Neutrophil (primary cell): ENCODE results near the gene ZBTB20.

Experiments used
- H3K27ac ChIP-seq: fragments of 200-600 bp; sonication (generic); 2 replicates; pipeline ENCODE4 v1.5.1; 2016; ENCODE audit warnings: mild to moderate bottlenecking, moderate library complexity
- H3K27me3 ChIP-seq: fragments of 200-600 bp; sonication (generic); 2 replicates; pipeline ENCODE4 v1.6.0; 2016; ENCODE audit warnings: mild to moderate bottlenecking
- H3K36me3 ChIP-seq: fragments of 200-600 bp; sonication (generic); 2 replicates; pipeline ENCODE4 v1.5.1; 2017
- H3K4me1 ChIP-seq, 2 experiments: fragments of 200-600 bp in 1 of 2; sonication (generic) in 1 of 2; 1 replicate in 1 of 2; 2 replicates in 1 of 2; pipeline versions ENCODE4 v1.5.1 to v1.6.1; 2013 to 2016; ENCODE audit warnings: low read depth in 1 of 2, low read length in 1 of 2, mild to moderate bottlenecking in 1 of 2, moderate library complexity in 1 of 2; ENCODE audit not compliant: control insufficient read depth in 1 of 2, insufficient read depth in 1 of 2
- H3K4me3 ChIP-seq, 2 experiments: fragments of 200-600 bp in 1 of 2; sonication (generic) in 1 of 2; 1 replicate in 1 of 2; 2 replicates in 1 of 2; pipeline ENCODE4 v1.5.1; 2013 to 2016; ENCODE audit warnings: low read depth in 1 of 2, low read length in 1 of 2, mild to moderate bottlenecking in 1 of 2, moderate library complexity in 1 of 2
- H3K9me3 ChIP-seq: fragments of 200-600 bp; sonication (generic); 2 replicates; pipeline ENCODE4 v1.5.1; 2016
- TF ChIP-seq, protein P1 (sequence below): fragments of 200-600 bp; sonication (generic); IDR thresholded peaks from 2 replicates; pipeline ENCODE4 v1.5.1; 2016; ENCODE audit warnings: antibody characterized with exemption

ZBTB20 gene

DNA sequence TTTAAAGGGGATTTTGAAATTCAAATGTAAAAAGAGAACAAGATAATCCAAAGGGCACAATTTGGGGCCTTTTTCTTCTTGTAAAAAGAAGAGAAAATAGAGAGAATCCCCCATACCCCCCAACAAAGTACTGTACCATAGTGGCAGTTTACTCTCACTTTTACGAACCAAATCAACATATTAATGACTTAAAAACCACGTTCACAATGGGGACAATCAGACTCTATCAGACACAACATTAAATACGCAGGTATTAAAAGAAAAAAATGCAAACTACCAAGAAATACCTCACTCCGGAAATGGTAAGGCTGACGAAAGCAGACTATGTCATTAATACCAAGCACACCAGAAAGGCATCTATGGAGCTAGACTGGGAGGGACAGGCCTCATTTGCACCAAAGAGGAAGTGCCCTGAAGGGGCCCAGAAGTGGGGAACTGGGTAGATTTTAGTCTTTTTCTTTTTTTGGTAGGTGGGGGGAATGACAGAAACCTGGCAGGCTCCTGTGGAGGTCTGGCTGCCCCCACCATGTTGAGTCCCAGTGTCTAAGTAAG lies 719.0 kb downstream of the ZBTB20 start:
- Histone ChIP-seq H3K4me1 (no peaks in the 10 kb centered on the region), H3K4me3 (no peak overlapping the region), H3K36me3 (no peaks in the 10 kb centered on the region), H3K9me3 (no peaks in the 10 kb centered on the region), H3K27ac (no peak overlapping the region), H3K27me3 (no peaks in the 10 kb centered on the region)
- TF ChIP-seq, protein P1, sequence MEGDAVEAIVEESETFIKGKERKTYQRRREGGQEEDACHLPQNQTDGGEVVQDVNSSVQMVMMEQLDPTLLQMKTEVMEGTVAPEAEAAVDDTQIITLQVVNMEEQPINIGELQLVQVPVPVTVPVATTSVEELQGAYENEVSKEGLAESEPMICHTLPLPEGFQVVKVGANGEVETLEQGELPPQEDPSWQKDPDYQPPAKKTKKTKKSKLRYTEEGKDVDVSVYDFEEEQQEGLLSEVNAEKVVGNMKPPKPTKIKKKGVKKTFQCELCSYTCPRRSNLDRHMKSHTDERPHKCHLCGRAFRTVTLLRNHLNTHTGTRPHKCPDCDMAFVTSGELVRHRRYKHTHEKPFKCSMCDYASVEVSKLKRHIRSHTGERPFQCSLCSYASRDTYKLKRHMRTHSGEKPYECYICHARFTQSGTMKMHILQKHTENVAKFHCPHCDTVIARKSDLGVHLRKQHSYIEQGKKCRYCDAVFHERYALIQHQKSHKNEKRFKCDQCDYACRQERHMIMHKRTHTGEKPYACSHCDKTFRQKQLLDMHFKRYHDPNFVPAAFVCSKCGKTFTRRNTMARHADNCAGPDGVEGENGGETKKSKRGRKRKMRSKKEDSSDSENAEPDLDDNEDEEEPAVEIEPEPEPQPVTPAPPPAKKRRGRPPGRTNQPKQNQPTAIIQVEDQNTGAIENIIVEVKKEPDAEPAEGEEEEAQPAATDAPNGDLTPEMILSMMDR: no peak

DNA sequence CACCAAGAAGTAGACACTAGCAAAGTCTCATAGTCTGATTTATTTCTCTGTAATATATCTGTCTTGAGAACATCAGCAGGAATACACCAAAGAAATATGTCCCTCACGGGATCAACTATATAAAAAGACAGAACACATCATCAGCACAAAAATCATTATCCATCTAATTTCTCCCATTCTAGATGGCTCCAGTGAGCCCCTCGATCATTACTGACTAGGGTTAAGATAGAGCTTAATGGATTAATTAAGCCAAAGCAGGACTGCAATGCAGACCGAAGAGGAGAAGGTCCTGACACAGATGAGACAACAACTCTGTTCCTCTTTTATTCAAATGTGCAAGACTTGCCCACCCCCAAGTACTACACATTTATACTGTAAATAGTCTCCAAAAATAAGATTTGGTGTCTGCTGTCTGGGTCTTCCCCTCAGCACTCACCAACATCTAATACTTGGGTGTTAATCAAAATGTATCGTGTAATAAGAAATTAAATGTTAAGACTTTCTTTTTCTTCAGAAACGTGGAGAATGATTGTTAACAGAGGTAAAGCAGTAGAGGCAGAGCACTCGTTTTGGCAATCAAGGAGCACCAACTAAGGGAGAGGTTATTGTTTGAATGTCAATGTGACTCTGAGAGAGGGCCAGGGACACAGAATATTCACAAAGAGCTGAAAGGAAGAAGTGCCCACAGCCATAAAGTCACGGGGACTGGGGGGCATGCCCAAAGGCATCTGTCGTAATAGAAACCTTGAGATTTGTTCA lies 719.6 kb downstream of the ZBTB20 start:
- Histone ChIP-seq H3K27me3 (no peaks in the 10 kb centered on the region), H3K27ac (no peak overlapping the region), H3K4me1 (no peaks in the 10 kb centered on the region), H3K4me3 (no peak overlapping the region), H3K9me3 (no peaks in the 10 kb centered on the region), H3K36me3 (no peaks in the 10 kb centered on the region)
- TF ChIP-seq, protein P1: no peak

DNA sequence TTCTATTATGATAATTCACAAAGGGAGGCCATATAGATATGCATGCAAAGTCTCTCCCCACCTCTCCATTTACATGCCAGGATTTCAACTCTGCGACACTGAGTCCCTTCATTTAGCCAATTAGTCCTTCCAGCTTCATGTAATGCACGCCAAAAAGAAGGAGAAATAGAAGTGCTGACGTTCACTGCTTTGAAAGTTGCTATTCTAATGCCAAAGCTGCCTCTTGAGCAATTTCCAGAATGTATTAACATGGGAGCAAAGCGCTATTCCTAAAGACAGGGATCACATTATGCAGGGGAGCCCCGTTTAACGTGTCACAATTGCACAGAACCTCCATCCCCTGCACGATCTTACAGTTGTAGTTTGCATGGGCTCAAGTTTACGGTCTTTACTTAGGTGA lies 722.8 kb downstream of the ZBTB20 start:
- no peaks in the 10 kb centered on the region for H3K4me1 ChIP-seq

DNA sequence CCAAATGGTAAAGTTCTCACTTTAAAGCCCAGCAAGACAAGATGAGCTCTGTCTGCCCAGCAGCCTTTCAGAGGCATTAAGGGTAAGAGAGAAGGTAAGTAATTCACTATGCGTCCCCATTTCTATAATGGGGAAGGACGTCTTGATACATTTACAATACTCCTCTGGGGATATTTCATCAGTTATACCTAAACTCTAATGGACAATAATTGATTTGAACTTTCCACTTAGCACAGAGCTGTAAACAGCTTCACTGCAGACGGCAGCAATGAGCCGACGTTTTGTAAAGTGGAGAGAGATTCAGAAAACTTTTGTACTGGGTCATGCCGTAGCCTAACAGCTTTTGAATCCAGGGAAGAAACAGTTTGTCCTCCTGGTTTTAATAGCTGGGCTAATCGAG lies 725.9 kb downstream of the ZBTB20 start:
- Histone ChIP-seq H3K36me3 (no peaks in the 10 kb centered on the region), H3K4me1 (peaks cover 0 to 5% of the 10 kb centered on the region in 2 experiments), H3K4me3 (no peak overlapping the region), H3K9me3 (no peaks in the 10 kb centered on the region), H3K27me3 (no peaks in the 10 kb centered on the region), H3K27ac (no peak overlapping the region)
- TF ChIP-seq, protein P1: no peak

More for the DNA sequence above, 722.8 kb downstream of the ZBTB20 start:
- no peaks in the 10 kb centered on the region for H3K9me3 ChIP-seq
- H3K36me3 ChIP-seq: no peaks in the 10 kb centered on the region
- no peak overlapping the region for H3K4me3 ChIP-seq
- H3K27me3 ChIP-seq: no peaks in the 10 kb centered on the region
- no peak overlapping the region for H3K27ac ChIP-seq
- TF ChIP-seq, protein P1: no peak

DNA sequence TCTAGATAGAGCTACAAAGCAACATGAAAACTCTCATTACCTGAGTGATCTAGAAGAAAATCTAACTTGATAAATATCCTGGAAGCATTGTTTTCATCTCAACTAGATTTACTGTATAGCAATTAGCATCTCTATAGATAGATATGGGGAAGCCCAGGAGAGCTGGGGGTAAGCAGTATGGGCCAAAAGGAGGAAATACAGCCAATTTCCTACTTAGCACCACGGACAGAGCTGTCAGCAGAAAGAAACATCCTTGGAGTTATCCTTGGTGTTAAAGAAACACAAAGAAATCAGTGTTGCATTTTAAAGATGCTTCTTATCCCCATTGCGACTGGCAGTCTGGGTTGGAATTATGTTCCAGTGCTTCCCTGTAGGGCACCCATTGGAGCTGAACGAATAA lies 727.0 kb downstream of the ZBTB20 start:
- peaks cover 0 to 5% of the 10 kb centered on the region in 2 experiments for H3K4me1 ChIP-seq
- H3K27ac ChIP-seq: no peak overlapping the region
- H3K27me3 ChIP-seq: no peaks in the 10 kb centered on the region
- TF ChIP-seq, protein P1: no peak
- no peak overlapping the region for H3K4me3 ChIP-seq
- H3K9me3 ChIP-seq: no peaks in the 10 kb centered on the region
- no peaks in the 10 kb centered on the region for H3K36me3 ChIP-seq
